Liver (tissue), 9 donors: ENCODE results near the gene CTAGE9. TPM values are rescaled to one million over a fixed set of nuclear protein-coding genes. Genes with fewer than 3 reads are reported as not detected.

Experiments
- DNase-seq: peaks from one replicate; pipeline ENCODE4 v3.0.0-alpha.2; 2017; ENCODE audit warnings: low spot score
- H3K27ac ChIP-seq, 2 donors: one replicate each; pipeline ENCODE4 v1.7.0; 2013; ENCODE audit warnings: inconsistent platforms in 2 of 2, low read length in 2 of 2, control low read depth in 1 of 2, low read depth in 1 of 2, mild to moderate bottlenecking in 1 of 2
- H3K27me3 ChIP-seq, 4 donors: one replicate each; pipeline versions ENCODE4 v1.6.1 to v1.7.0; 2013; ENCODE audit warnings: low read length in 3 of 4, inconsistent platforms in 1 of 4, mild to moderate bottlenecking in 1 of 4, moderate library complexity in 1 of 4; ENCODE audit not compliant: control insufficient read depth in 4 of 4, insufficient read depth in 4 of 4
- H3K36me3 ChIP-seq, 4 donors: one replicate each; pipeline versions ENCODE4 v1.6.1 to v1.7.0; 2013; ENCODE audit warnings: low read length in 3 of 4, mild to moderate bottlenecking in 3 of 4, low read depth in 1 of 4, moderate library complexity in 1 of 4; ENCODE audit not compliant: control insufficient read depth in 4 of 4, insufficient read depth in 3 of 4
- H3K4me1 ChIP-seq, 4 donors: one replicate each; pipeline versions ENCODE4 v1.6.1 to v1.7.0; 2013; ENCODE audit warnings: low read length in 3 of 4, mild to moderate bottlenecking in 3 of 4, moderate library complexity in 1 of 4; ENCODE audit not compliant: control insufficient read depth in 4 of 4, insufficient read depth in 4 of 4
- H3K4me3 ChIP-seq, 3 donors: one replicate each; pipeline versions ENCODE4 v1.6.1 to v1.7.0; 2013; ENCODE audit warnings: low read length in 3 of 3, control low read depth in 1 of 3, low read depth in 1 of 3, mild to moderate bottlenecking in 1 of 3
- H3K9ac ChIP-seq, 2 donors: one replicate each; pipeline ENCODE4 v1.7.0; 2013; ENCODE audit warnings: low read length in 2 of 2, mild to moderate bottlenecking in 2 of 2, moderate library complexity in 2 of 2, control low read depth in 1 of 2, low read depth in 1 of 2
- H3K9me3 ChIP-seq, 4 donors: one replicate each; pipeline versions ENCODE4 v1.6.1 to v1.7.0; 2013; ENCODE audit warnings: low read length in 3 of 4; ENCODE audit not compliant: control insufficient read depth in 4 of 4
- FOXA1 ChIP-seq: IDR thresholded peaks from 2 replicates; pipeline ENCODE4 v1.6.1; 2016; ENCODE audit warnings: antibody characterized with exemption
- FOXA2 ChIP-seq: IDR thresholded peaks from 2 replicates; pipeline ENCODE4 v1.6.1; 2016; ENCODE audit warnings: antibody characterized with exemption
- GABPA ChIP-seq, 2 donors: IDR thresholded peaks in 1 of 2; conservative IDR thresholded peaks in 1 of 2; 2 replicates each; pipeline ENCODE4 v1.6.1; 2016; ENCODE audit warnings: antibody characterized with exemption in 2 of 2, mild to moderate bottlenecking in 1 of 2, moderate library complexity in 1 of 2
- HNF4A ChIP-seq, 2 donors: conservative IDR thresholded peaks; 2 replicates each; pipeline ENCODE4 v1.6.1; 2016; ENCODE audit warnings: antibody characterized with exemption in 2 of 2, mild to moderate bottlenecking in 2 of 2
- HNF4G ChIP-seq: IDR thresholded peaks from 2 replicates; pipeline ENCODE4 v1.6.1; 2016; ENCODE audit warnings: antibody characterized with exemption
- JUND ChIP-seq, 2 donors: IDR thresholded peaks; 2 replicates each; pipeline ENCODE4 v1.6.1; 2016; ENCODE audit warnings: antibody characterized with exemption in 2 of 2
- RAD21 ChIP-seq, 2 donors: IDR thresholded peaks; 2 replicates each; pipeline ENCODE4 v1.6.1; 2016; ENCODE audit warnings: antibody characterized with exemption in 2 of 2, mild to moderate bottlenecking in 2 of 2
- RXRA ChIP-seq, 2 donors: IDR thresholded peaks; 2 replicates each; pipeline ENCODE4 v1.6.1; 2017 to 2018; ENCODE audit warnings: antibody characterized with exemption in 2 of 2, mild to moderate bottlenecking in 1 of 2
- SP1 ChIP-seq: IDR thresholded peaks from 2 replicates; pipeline ENCODE4 v1.6.1; 2018; ENCODE audit warnings: antibody characterized with exemption, mild to moderate bottlenecking
- TAF1 ChIP-seq: conservative IDR thresholded peaks from 2 replicates; pipeline ENCODE4 v1.6.1; 2016; ENCODE audit warnings: antibody characterized with exemption, mild to moderate bottlenecking
- YY1 ChIP-seq: IDR thresholded peaks from 2 replicates; pipeline ENCODE4 v1.6.1; 2016; ENCODE audit warnings: antibody characterized with exemption, mild to moderate bottlenecking
- WGBS: extraction: QIAGEN DNeasy Blood & Tissue Kit; methylation state at CpG from one replicate; pipeline ENCODE4 v1.1.7; 2013; 5-methylcytosine and 5-hydroxymethylcytosine counted together
- polyA plus RNA-seq, 2 donors: library from polyadenylated mRNA; stranded (reverse) in 1 of 2; unstranded in 1 of 2; fragments of 200-250 nt in 1 of 2; fragments of >200 nt in 1 of 2; fragmentation: Nextera tagmentation in 1 of 2; extraction: Ambion mirVana in 1 of 2; gene quantifications; one replicate each; pipeline versions ENCODE4 v1.2.1 to v1.2.3, GENCODE V29; 2013 to 2015
- total RNA-seq, 2 donors: library from RNA; depleted of rRNA; stranded (reverse); fragments of >200 nt; gene quantifications; one replicate each; pipeline ENCODE4 v1.2.3, GENCODE V29; 2014
- TF ChIP-seq, protein P1 (sequence below): IDR thresholded peaks from 2 replicates; pipeline ENCODE4 v1.6.1; 2016; ENCODE audit warnings: antibody characterized with exemption
- TF ChIP-seq, protein P2 (sequence below): fragments of 150-350 bp; IDR thresholded peaks from 2 replicates; pipeline ENCODE4 v1.5.1; 2017; ENCODE audit warnings: improper control_type of control experiment, low read depth, low read length; ENCODE audit not compliant: missing input control
- TF ChIP-seq, protein P3 (sequence below): IDR thresholded peaks from 2 replicates; pipeline ENCODE4 v1.6.1; 2016; ENCODE audit warnings: antibody characterized with exemption
- donor health status: healthy.
- donor health status: healthy.
- donor health status: healthy.
- donor health status: healthy.
- donor health status: healthy.

Gene CTAGE9
- total and polyA plus RNA-seq, 4 donors = not detected

DNA sequence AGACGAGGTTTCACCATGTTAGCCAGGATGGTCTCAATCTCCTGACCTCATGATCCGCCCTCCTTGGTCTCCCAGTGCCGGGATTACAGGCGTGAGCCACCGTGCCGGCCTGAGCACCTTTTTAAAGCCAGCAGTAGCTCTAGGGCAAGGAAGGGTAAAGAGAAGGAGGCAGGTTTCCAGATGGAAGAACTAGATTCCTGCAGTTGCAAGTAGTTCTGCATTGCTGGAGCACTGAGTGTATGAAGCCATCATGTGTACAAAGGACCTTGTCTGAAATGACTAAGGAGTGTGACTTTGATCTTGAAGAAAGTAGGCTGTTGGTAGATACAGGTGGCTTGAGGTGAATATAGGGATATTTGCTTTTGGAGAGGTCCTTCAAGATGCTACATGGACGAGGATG is 13.9 kb downstream of the CTAGE9 start (continued):
- TF ChIP-seq, protein P1, sequence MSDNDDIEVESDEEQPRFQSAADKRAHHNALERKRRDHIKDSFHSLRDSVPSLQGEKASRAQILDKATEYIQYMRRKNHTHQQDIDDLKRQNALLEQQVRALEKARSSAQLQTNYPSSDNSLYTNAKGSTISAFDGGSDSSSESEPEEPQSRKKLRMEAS = no peak
- no peak for TF ChIP-seq FOXA1
- TF ChIP-seq GABPA (IDR thresholded peaks at IDR 0.05 in 1 of 2, conservative IDR thresholded peaks at IDR 0.05 in 1 of 2) = no peak
- no peak for TF ChIP-seq JUND (IDR thresholded peaks at IDR 0.05)

DNA sequence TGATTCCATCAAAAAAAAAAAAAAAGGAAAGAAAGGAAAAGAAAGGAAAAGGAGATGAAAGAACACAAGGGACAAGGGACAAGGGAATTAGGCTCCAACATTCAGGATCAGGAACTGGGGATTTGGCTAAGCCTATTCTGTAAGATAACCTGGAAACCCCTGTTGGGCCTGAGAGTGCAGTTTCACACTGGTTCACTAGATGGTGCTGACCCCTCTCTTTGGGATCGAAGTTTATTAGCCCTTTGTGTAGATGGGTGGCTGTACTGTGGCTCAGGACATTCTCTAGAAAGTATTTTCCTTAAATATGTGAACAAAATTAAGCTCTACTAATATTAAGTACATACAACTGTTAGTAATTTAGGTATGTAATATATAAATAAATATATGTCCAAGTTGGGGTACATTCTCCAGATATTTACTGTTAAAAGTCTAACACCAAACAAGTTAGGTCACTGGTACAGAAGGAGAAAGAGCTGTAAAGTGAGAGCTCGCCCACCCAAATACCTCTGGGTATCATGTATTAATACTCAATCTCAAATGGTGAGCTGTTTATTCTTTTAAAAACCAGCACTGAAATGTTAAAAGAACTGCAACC is 15.9 kb downstream of the CTAGE9 start:
- DNase-seq = peak; percentile 39
- TF ChIP-seq RAD21 (IDR thresholded peaks at IDR 0.05) (peak; percentile 87 to 93), YY1 (no peak), GABPA (IDR thresholded peaks at IDR 0.05 in 1 of 2, conservative IDR thresholded peaks at IDR 0.05 in 1 of 2) (no peak), HNF4A (conservative IDR thresholded peaks at IDR 0.05) (peak in 1 of 2 donors; percentile 19)
- TF ChIP-seq, protein P2, sequence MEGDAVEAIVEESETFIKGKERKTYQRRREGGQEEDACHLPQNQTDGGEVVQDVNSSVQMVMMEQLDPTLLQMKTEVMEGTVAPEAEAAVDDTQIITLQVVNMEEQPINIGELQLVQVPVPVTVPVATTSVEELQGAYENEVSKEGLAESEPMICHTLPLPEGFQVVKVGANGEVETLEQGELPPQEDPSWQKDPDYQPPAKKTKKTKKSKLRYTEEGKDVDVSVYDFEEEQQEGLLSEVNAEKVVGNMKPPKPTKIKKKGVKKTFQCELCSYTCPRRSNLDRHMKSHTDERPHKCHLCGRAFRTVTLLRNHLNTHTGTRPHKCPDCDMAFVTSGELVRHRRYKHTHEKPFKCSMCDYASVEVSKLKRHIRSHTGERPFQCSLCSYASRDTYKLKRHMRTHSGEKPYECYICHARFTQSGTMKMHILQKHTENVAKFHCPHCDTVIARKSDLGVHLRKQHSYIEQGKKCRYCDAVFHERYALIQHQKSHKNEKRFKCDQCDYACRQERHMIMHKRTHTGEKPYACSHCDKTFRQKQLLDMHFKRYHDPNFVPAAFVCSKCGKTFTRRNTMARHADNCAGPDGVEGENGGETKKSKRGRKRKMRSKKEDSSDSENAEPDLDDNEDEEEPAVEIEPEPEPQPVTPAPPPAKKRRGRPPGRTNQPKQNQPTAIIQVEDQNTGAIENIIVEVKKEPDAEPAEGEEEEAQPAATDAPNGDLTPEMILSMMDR = peak; percentile 77
- H3K4me1 ChIP-seq = peaks cover 0 to 7% (median 5%) of the 10 kb centered on the region in 4 donors
- H3K4me3 ChIP-seq = no peak overlapping the region
- H3K9ac ChIP-seq = no peak overlapping the region
- no peaks in the 10 kb centered on the region for H3K36me3 ChIP-seq
- H3K9me3 ChIP-seq = no peaks in the 10 kb centered on the region
- 49% methylated on average over 2 of the region's 2 CpGs for WGBS
- no peaks in the 10 kb centered on the region for H3K27me3 ChIP-seq
- H3K27ac ChIP-seq = no peak overlapping the region

DNA sequence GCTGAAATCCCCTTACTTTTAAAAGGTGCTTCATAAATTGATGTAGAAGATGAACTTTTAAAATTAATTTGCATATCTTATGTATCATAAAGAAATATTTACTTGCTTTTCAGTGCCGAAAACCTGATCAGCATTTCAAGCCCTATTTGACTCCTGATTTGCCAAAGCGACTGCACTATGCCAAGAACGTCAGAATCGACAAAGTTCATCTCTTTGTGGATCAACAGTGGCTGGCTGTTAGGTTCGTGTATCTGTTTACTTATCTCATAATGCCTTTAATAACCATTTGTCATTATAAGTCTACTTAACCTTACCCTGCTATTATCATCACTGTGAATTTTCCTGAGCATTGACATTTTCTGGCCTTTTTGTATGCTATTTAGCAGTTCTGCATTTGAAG is 17.4 kb downstream of the CTAGE9 start:
- Histone ChIP-seq H3K36me3 (no peaks in the 10 kb centered on the region), H3K9ac (no peak overlapping the region), H3K9me3 (no peaks in the 10 kb centered on the region), H3K27me3 (no peaks in the 10 kb centered on the region), H3K4me3 (no peak overlapping the region), H3K4me1 (peaks cover 0 to 7% (median 5%) of the 10 kb centered on the region in 4 donors), H3K27ac (no peak overlapping the region)
- no peak for DNase-seq
- TF ChIP-seq SP1 = no peak
- TF ChIP-seq FOXA2 = peak; percentile 30
- WGBS = 31% methylated on average over 5 of the region's 5 CpGs

DNA sequence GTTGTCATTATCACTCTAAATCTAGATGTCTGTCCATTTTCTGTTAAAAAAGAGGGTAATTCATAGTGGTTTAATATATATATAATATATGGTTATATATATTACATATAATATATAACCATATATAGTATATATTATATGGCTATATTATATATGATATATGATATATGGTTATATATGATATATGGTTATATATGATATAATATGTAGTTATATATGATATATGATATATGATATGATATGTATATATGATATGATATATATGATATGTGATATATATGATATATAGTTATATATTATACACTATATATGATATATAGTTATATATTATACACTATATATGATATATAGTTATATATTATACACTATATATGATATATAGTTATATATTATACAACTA is 18.2 kb downstream of the CTAGE9 start:
- DNase-seq = no peak
- Histone ChIP-seq H3K36me3 (no peaks in the 10 kb centered on the region), H3K27me3 (no peaks in the 10 kb centered on the region), H3K4me1 (peaks cover 0 to 7% (median 5%) of the 10 kb centered on the region in 4 donors), H3K27ac (no peak overlapping the region), H3K4me3 (no peak overlapping the region), H3K9me3 (no peaks in the 10 kb centered on the region), H3K9ac (no peak overlapping the region)
- no peak for TF ChIP-seq HNF4G
- TF ChIP-seq JUND (IDR thresholded peaks at IDR 0.05) = no peak
- no peak for TF ChIP-seq RXRA (IDR thresholded peaks at IDR 0.05)
- TF ChIP-seq FOXA1 = no peak
- TF ChIP-seq, protein P3, sequence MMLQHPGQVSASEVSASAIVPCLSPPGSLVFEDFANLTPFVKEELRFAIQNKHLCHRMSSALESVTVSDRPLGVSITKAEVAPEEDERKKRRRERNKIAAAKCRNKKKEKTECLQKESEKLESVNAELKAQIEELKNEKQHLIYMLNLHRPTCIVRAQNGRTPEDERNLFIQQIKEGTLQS = no peak
- TF ChIP-seq TAF1 = no peak
- TF ChIP-seq HNF4A (conservative IDR thresholded peaks at IDR 0.05) = no peak
